GM12878 (cell line): ENCODE results near the gene SNX10. TPM values are rescaled to one million over a fixed set of nuclear protein-coding genes. Genes with fewer than 3 reads are reported as not detected.

Experiments
- ATAC-seq: fragments of 200-7000 bp; cut with Tn5 transposase; 3 replicates; pipeline ENCODE4 v1.9.1; 2020; ENCODE audit warnings: mild to moderate bottlenecking, moderate library complexity
- BruUV-seq: library from RNA; stranded (reverse); fragments of 400-500 nt; replicated peaks from 2 replicates; lab custom pipeline; 2021; lab: Mats Ljungman, UMichigan
- CTCF ChIA-PET: fragments of 300-600 bp; sonication (Branson Sonifier 250); formaldehyde crosslinking; extraction: SDS; loops from one replicate; lab custom pipeline; 2021; ENCODE audit warnings: inconsistent platforms; lab: Yijun Ruan, JAX
- POLR2A ChIA-PET: fragments of 350-600 bp; formaldehyde crosslinking; extraction: SDS; loops from one replicate; lab custom pipeline; 2021; ENCODE audit warnings: inconsistent platforms; lab: Charles Lee
- RAD21 ChIA-PET: fragments of 300-600 bp; sonication (Branson Sonifier 250); formaldehyde crosslinking; loops from one replicate; lab custom pipeline; 2023; ENCODE audit warnings: antibody characterized with exemption; ENCODE audit not compliant: unreplicated experiment; lab: Charles Lee
- SMC1A ChIA-PET: fragments of 300-600 bp; sonication (Branson Sonifier 250); formaldehyde crosslinking; loops from one replicate; lab custom pipeline; 2023; ENCODE audit not compliant: unreplicated experiment, uncharacterized antibody; lab: Charles Lee
- DNase-seq: peaks from one replicate; pipeline ENCODE4 v3.0.0-alpha.2; 2011; ENCODE audit warnings: low read depth, low spot score
- FAIRE-seq: peaks from 3 replicates; lab custom pipeline; 2011; peaks lifted over from hg19 to GRCh38; lab: Jason Lieb, UNC
- H2AFZ ChIP-seq: 2 replicates; pipeline ENCODE4 v1.6.0; 2011; ENCODE audit warnings: low read depth, low read length, control low read depth; ENCODE audit not compliant: control insufficient read depth
- H3K27ac ChIP-seq: 2 replicates; pipeline ENCODE4 v1.5.1; 2011; ENCODE audit warnings: control low read depth; ENCODE audit not compliant: control insufficient read depth, insufficient read depth
- H3K27me3 ChIP-seq, 2 experiments: replicated peaks in 1 of 2; 2 replicates each; pipeline versions ENCODE4 v1.6.0 to v1.6.1; 2011; ENCODE audit warnings: low read length in 1 of 2; ENCODE audit not compliant: control insufficient read depth in 2 of 2, insufficient read depth in 2 of 2
- H3K36me3 ChIP-seq, 2 experiments: 2 replicates each; pipeline ENCODE4 v1.5.1; 2011; ENCODE audit warnings: low read length in 1 of 2; ENCODE audit not compliant: control insufficient read depth in 2 of 2, insufficient read depth in 2 of 2
- H3K4me1 ChIP-seq: 2 replicates; pipeline ENCODE4 v1.6.1; 2011; ENCODE audit warnings: mild to moderate bottlenecking, low read length, moderate library complexity, mixed read lengths; ENCODE audit not compliant: control insufficient read depth, insufficient read depth
- H3K4me2 ChIP-seq: 2 replicates; pipeline ENCODE4 v1.6.0; 2011; ENCODE audit warnings: control low read depth; ENCODE audit not compliant: control insufficient read depth, insufficient read depth
- H3K4me3 ChIP-seq: fragments of 200-600 bp; sonication (generic); 2 replicates; pipeline ENCODE4 v1.5.1; 2016
- H3K79me2 ChIP-seq: 2 replicates; pipeline ENCODE4 v1.6.0; 2011; ENCODE audit warnings: low read length; ENCODE audit not compliant: control insufficient read depth, insufficient read depth
- H3K9ac ChIP-seq: 2 replicates; pipeline ENCODE4 v1.8.0; 2011; ENCODE audit warnings: low read length, control low read depth, mixed read lengths; ENCODE audit not compliant: control insufficient read depth, insufficient read depth
- H3K9me3 ChIP-seq: replicated peaks from 3 replicates; pipeline ENCODE4 v1.5.1; 2011; ENCODE audit warnings: mild to moderate bottlenecking, low read length; ENCODE audit not compliant: control insufficient read depth, insufficient read depth
- H4K20me1 ChIP-seq: 2 replicates; pipeline ENCODE4 v1.6.0; 2011; ENCODE audit not compliant: control insufficient read depth, insufficient read depth
- CBX3 ChIP-seq: fragments of 200-600 bp; sonication (generic); IDR thresholded peaks from 2 replicates; pipeline ENCODE4 v1.6.1; 2016; ENCODE audit warnings: low read depth, borderline replicate concordance
- MXI1 ChIP-seq: fragments of 150-350 bp; IDR thresholded peaks from 2 replicates; pipeline ENCODE4 v1.6.1; 2011; ENCODE audit warnings: low read depth, mild to moderate bottlenecking, inconsistent platforms, low read length, improper control_type of control experiment
- TAF1 ChIP-seq: IDR thresholded peaks from 2 replicates; pipeline ENCODE4 v1.6.1; 2011; ENCODE audit warnings: mild to moderate bottlenecking, low read depth, low read length, borderline replicate concordance
- WGBS: methylation state at CpG from one replicate; pipeline ENCODE4 v1.1.6; 2016; ENCODE audit warnings: low lambda C conversion rate; ENCODE audit not compliant: insufficient replicate concordance, insufficient coverage; ENCODE audit errors: missing lambda C conversion rate; 5-methylcytosine and 5-hydroxymethylcytosine counted together
- in situ Hi-C: fragments of 300-500 bp; cut with MboI; formaldehyde crosslinking; loops from 9 replicates; pipeline ENCODE4 v1.14.3; 2018; ENCODE audit warnings: mixed read lengths
- intact Hi-C: fragments of 100-400 bp; cut with micrococcal nuclease; formaldehyde crosslinking; loops from one replicate; pipeline ENCODE4 v1.14.2; 2022; ENCODE audit not compliant: unreplicated experiment
- polyA plus RNA-seq, 11 experiments: library from polyadenylated mRNA; depleted of rRNA in 4 of 11; unstranded in 6 of 11; stranded (reverse) in 5 of 11; fragments of >200 nt; fragmentation: Nextera tagmentation in 4 of 11; fragmentation: Illumina TruSeq in 1 of 11; extraction: Ambion mirVana in 4 of 11; extraction: Trizol in 1 of 11; gene quantifications; 1 replicate in 1 of 11; 2 replicates in 10 of 11; pipeline versions ENCODE4 v1.2.1 to v1.2.3, GENCODE V29; 2011 to 2016; ENCODE audit warnings: inconsistent platforms in 2 of 11, missing spikeins in 2 of 11, low read depth in 1 of 11
- total RNA-seq, 4 experiments: library from RNA; depleted of rRNA in 3 of 4; stranded (reverse); fragments of >200 nt in 3 of 4; fragmentation: Illumina TruSeq in 1 of 4; extraction: Trizol in 1 of 4; gene quantifications; 2 replicates each; pipeline versions ENCODE4 v1.2.1 to v1.2.3, GENCODE V29; 2013 to 2021
- TF ChIP-seq, protein P1 (sequence below): fragments of 150-350 bp; IDR thresholded peaks from 2 replicates; pipeline ENCODE4 v1.6.1; 2016; ENCODE audit warnings: low read depth, low read length
- TF ChIP-seq, protein P2 (sequence below): fragments of 450-650 bp; IDR thresholded peaks from 2 replicates; pipeline ENCODE4 v1.6.1; 2016; ENCODE audit warnings: mild to moderate bottlenecking

The SNX10 gene
- total and polyA plus RNA-seq, 10 of the 15 experiments (the other 5 are each of a cell fraction or from before 2014, with no cell fraction given), result 22.0 to 56.2 (median 30.1) TPM

DNA sequence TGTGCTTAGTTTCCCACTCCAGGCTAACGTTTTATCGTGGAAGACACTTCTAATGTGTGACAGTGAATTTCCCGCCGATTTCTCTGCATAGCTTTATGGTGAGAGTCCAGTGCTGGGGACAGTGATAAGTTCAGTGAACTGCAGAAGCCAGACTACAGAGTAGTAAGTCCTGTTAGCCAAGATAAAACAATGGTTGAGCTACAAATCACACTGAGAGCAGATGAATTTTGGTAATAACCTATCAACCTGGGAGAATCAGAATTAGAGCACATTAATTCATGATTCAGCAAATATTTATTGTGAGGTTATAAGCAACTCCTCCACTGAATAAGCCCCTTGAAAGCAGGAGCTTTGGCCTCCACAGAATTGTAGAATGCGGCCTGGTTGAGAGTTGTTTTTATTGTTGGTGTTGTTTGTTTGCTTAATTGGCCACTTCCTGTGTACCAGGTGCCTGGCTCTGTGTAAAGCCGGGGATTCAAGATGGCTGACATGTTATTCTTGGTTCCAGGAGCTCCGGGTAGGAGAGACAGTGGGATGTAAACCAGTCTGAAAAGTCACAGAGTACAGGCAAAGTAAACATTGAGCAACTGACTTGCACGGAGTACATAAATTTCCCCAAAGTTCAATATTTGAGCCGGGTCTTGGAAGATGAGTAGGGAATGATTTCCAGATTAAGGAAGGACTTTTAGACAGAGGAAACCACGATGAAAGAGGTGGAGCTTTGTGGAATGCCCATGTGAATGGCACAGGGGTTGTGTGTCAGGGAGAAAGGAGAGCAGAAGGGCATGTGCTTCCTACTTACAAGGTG is 112.7 kb downstream of the SNX10 start:
- 55% methylated on average over 10 of the region's 10 CpGs for WGBS
- ChIA-PET SMC1A (interaction anchor here (0.7 to 1.5 kb wide), 4 partner anchors 13 to 97 kb away, joined by 3 to 4 read pairs (median 3); no protein-coding TSS in a partner anchor), POLR2A (no interaction called here)

More for the DNA sequence above, 112.7 kb downstream of the SNX10 start:
- no peaks in the 10 kb centered on the region for H3K36me3 ChIP-seq
- no peaks in the 10 kb centered on the region for H3K9me3 ChIP-seq
- H3K4me3 ChIP-seq, result no peak overlapping the region
- FAIRE-seq (no peak), DNase-seq (no peak), ATAC-seq (no peak)
- H3K4me1 ChIP-seq, result peaks cover 8% of the 10 kb centered on the region; the same call in 1 of the 2 replicates
- no TSS peak for BruUV-seq
- no peaks in the 10 kb centered on the region for H4K20me1 ChIP-seq
- CTCF ChIA-PET, result interaction anchor here (0.8 to 2.4 kb wide), 5 partner anchors 12 to 313 kb away, joined by 3 to 13 read pairs (median 3); no protein-coding TSS in a partner anchor
- H3K4me2 ChIP-seq, result no peak overlapping the region
- in situ Hi-C loops (no loop called here), intact Hi-C loops (no loop called here)
- RAD21 ChIA-PET, result no interaction called here
- TF ChIP-seq, protein P1, sequence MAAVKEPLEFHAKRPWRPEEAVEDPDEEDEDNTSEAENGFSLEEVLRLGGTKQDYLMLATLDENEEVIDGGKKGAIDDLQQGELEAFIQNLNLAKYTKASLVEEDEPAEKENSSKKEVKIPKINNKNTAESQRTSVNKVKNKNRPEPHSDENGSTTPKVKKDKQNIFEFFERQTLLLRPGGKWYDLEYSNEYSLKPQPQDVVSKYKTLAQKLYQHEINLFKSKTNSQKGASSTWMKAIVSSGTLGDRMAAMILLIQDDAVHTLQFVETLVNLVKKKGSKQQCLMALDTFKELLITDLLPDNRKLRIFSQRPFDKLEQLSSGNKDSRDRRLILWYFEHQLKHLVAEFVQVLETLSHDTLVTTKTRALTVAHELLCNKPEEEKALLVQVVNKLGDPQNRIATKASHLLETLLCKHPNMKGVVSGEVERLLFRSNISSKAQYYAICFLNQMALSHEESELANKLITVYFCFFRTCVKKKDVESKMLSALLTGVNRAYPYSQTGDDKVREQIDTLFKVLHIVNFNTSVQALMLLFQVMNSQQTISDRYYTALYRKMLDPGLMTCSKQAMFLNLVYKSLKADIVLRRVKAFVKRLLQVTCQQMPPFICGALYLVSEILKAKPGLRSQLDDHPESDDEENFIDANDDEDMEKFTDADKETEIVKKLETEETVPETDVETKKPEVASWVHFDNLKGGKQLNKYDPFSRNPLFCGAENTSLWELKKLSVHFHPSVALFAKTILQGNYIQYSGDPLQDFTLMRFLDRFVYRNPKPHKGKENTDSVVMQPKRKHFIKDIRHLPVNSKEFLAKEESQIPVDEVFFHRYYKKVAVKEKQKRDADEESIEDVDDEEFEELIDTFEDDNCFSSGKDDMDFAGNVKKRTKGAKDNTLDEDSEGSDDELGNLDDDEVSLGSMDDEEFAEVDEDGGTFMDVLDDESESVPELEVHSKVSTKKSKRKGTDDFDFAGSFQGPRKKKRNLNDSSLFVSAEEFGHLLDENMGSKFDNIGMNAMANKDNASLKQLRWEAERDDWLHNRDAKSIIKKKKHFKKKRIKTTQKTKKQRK, result no peak
- TF ChIP-seq, protein P2, sequence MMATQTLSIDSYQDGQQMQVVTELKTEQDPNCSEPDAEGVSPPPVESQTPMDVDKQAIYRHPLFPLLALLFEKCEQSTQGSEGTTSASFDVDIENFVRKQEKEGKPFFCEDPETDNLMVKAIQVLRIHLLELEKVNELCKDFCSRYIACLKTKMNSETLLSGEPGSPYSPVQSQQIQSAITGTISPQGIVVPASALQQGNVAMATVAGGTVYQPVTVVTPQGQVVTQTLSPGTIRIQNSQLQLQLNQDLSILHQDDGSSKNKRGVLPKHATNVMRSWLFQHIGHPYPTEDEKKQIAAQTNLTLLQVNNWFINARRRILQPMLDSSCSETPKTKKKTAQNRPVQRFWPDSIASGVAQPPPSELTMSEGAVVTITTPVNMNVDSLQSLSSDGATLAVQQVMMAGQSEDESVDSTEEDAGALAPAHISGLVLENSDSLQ, result no peak
- TF ChIP-seq CBX3 (no peak), TAF1 (no peak), MXI1 (no peak)
- no peak overlapping the region for H3K27ac ChIP-seq
- H3K27me3 ChIP-seq, result no peaks in the 10 kb centered on the region
- no peaks in the 10 kb centered on the region for H3K79me2 ChIP-seq
- no peak overlapping the region for H2AFZ ChIP-seq
- H3K9ac ChIP-seq, result no peak overlapping the region
